ENCODE measurements around the gene SLIT3. TPM values are rescaled to one million over a fixed set of nuclear protein-coding genes. Genes with fewer than 3 reads are reported as not detected.

The SLIT3 gene
- polyA plus RNA-seq, 1 donor: 18.3 TPM

DNA sequence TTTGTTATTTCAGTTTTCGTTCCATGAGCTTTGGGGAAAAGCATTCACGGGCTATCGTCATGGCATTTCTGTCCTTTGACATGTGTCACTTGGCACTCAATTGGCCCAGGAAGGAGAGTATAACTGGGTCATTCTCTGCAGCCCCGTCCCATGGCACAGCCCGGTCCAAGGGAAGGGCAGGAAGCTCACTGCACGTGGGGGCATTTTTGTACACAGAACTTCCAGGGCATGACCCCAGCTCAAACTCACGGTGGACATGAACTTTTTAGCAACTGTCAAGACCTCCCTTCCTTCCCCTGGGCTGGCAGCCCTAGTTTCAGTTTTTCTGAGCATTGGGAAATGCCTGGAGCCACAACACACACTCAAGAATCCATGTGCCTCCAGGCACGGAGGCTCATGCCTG lies 560.1 kb downstream of the SLIT3 start:
- WGBS (ENCODE audit: insufficient coverage, low lambda C conversion rate): 83% methylated on average over 1 of the region's 8 CpGs
- Histone ChIP-seq H3K36me3 (ENCODE audit: control insufficient read depth, insufficient read depth, low read length) (no peaks in the 10 kb centered on the region), H3K9me3 (ENCODE audit: control insufficient read depth, low read depth, low read length) (no peaks in the 10 kb centered on the region), H3K4me1 (ENCODE audit: control insufficient read depth, insufficient read depth, low read length) (no peaks in the 10 kb centered on the region), H3K27ac (ENCODE audit: low read length) (no peak overlapping the region), H3K27me3 (ENCODE audit: control insufficient read depth, insufficient read depth, low read length) (no peaks in the 10 kb centered on the region), H3K4me3 (ENCODE audit: low read length) (no peak overlapping the region)
- no peak for DNase-seq

GRCh38 chr5:168740092-168740800 lies 560.7 kb downstream of the SLIT3 start:
- Histone ChIP-seq H3K4me3 (ENCODE audit: low read length) (no peak overlapping the region), H3K27me3 (ENCODE audit: control insufficient read depth, insufficient read depth, low read length) (no peaks in the 10 kb centered on the region), H3K4me1 (ENCODE audit: control insufficient read depth, insufficient read depth, low read length) (no peaks in the 10 kb centered on the region), H3K9me3 (ENCODE audit: control insufficient read depth, low read depth, low read length) (no peaks in the 10 kb centered on the region), H3K27ac (ENCODE audit: low read length) (no peak overlapping the region), H3K36me3 (ENCODE audit: control insufficient read depth, insufficient read depth, low read length) (no peaks in the 10 kb centered on the region)
- WGBS (ENCODE audit: insufficient coverage, low lambda C conversion rate): 60% methylated on average over 1 of the region's 2 CpGs
- no peak for DNase-seq

DNA sequence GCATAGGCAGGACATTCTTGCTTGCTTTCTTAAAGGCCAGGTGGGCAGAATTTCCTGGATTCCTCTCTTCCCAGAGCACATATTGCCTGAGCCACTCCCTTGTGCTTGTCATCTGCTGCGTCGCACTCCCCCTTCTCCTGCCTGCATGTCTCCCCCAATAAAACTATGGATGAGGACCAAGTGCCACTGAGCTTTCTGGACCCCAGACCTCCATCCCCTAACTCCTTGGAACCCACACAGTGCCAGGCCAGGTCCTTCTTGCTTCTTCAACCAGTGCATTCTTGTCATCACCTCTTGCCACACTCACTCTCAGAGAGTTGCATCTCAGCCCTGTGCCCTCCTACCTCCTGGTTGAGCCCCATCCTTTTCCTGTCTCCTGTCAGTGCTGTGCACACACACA lies 563.9 kb downstream of the SLIT3 start:
- no CpG with 5 or more reads among the region's 2 CpGs for WGBS (ENCODE audit: insufficient coverage, low lambda C conversion rate)
- no peak for DNase-seq
- Histone ChIP-seq H3K36me3 (ENCODE audit: control insufficient read depth, insufficient read depth, low read length) (no peaks in the 10 kb centered on the region), H3K9me3 (ENCODE audit: control insufficient read depth, low read depth, low read length) (no peaks in the 10 kb centered on the region), H3K4me1 (ENCODE audit: control insufficient read depth, insufficient read depth, low read length) (no peaks in the 10 kb centered on the region), H3K27me3 (ENCODE audit: control insufficient read depth, insufficient read depth, low read length) (peaks cover 2% of the 10 kb centered on the region), H3K4me3 (ENCODE audit: low read length) (no peak overlapping the region), H3K27ac (ENCODE audit: low read length) (no peak overlapping the region)

DNA sequence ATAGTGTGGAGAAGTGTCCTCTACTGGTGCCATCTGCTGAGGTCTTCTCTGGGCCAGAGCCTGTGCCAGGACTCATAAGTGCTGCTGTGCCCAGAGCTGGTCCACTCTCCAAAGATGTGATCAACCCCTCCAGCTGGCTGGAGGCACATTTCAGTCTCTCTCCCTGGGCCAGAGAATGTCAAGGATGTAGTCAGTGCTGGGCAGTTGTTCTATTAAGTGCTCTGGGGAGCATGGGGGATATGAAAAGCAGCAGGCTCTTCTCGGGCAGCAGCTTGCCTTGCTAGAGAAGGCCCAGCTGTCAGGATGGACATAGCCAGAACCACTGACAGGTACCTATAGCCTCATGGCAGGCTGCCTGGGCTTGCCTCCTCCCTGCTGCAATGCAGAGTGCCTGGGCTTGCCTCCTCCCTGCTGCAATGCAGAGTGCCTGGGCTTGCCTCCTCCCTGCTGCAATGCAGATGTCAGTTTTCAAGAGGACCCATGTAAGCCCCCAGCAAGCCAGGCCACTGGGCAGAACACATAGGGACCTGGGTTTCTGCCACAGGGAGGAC lies 564.6 kb downstream of the SLIT3 start:
- Histone ChIP-seq H3K36me3 (ENCODE audit: control insufficient read depth, insufficient read depth, low read length) (no peaks in the 10 kb centered on the region), H3K4me1 (ENCODE audit: control insufficient read depth, insufficient read depth, low read length) (no peaks in the 10 kb centered on the region), H3K27ac (ENCODE audit: low read length) (no peak overlapping the region), H3K27me3 (ENCODE audit: control insufficient read depth, insufficient read depth, low read length) (peaks cover 2% of the 10 kb centered on the region), H3K9me3 (ENCODE audit: control insufficient read depth, low read depth, low read length) (no peaks in the 10 kb centered on the region), H3K4me3 (ENCODE audit: low read length) (no peak overlapping the region)
- WGBS (ENCODE audit: insufficient coverage, low lambda C conversion rate): no CpG with 5 or more reads among the region's 1 CpG
- no peak for DNase-seq

DNA sequence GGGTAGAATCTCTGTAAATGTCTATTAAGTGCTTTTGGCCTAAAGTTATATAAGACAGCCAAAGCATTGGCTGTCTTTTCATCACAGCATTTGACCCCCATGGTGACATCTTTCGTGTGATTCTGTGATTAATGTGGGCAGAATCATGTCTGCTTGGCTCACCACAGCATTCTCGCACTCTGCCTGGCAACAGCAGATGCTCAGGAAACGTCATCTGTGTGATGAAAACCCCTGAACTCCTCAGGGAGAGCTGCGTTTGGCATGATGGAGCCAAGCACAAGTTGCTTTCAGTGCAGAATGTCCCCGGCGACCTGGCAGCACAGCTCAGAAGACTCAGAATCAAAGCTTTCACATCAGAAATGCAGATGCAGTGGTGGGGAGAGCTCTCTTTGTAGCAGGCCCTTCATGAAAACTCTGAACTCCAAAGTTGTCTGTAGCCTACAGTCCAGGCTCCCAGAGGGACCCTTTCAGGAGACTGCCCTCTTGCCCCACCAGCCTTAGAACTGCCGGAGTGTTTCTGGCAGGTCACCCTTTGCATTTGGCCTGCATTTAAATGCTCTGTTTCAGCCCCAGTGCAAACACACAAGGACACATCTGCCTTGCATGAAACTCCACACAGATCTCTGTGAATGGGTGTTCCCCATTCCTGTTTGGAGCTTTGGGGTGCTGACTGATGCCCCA lies 566.2 kb downstream of the SLIT3 start:
- H3K4me3 ChIP-seq (ENCODE audit: low read length): no peak overlapping the region
- no peak for DNase-seq
- H3K27ac ChIP-seq (ENCODE audit: low read length): no peak overlapping the region
- H3K36me3 ChIP-seq (ENCODE audit: control insufficient read depth, insufficient read depth, low read length): no peaks in the 10 kb centered on the region
- WGBS (ENCODE audit: insufficient coverage, low lambda C conversion rate): no CpG with 5 or more reads among the region's 7 CpGs
- no peaks in the 10 kb centered on the region for H3K4me1 ChIP-seq (ENCODE audit: control insufficient read depth, insufficient read depth, low read length)
- H3K27me3 ChIP-seq (ENCODE audit: control insufficient read depth, insufficient read depth, low read length): peaks cover 2% of the 10 kb centered on the region
- H3K9me3 ChIP-seq (ENCODE audit: control insufficient read depth, low read depth, low read length): peaks cover 1% of the 10 kb centered on the region

DNA sequence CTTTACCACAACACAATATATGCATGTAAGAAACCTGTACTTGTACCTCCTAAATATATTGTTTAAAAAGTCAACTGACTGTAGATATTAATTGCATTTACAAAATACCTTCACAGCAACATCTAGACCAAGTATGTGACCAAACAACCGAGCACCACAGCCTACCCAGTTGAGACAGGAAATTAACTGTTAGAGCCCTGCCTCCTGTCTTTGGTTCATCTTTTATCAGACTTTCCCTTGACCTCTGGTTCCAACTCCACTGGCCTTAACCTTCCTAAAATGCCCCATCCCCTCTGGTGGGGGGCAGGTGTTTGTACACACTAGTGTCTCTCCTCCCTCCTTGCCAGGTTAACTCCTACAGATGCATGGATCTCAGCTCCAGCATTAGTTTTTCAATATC lies 566.8 kb downstream of the SLIT3 start:
- H3K27me3 ChIP-seq (ENCODE audit: control insufficient read depth, insufficient read depth, low read length): peaks cover 2% of the 10 kb centered on the region
- DNase-seq: no peak
- no peak overlapping the region for H3K27ac ChIP-seq (ENCODE audit: low read length)
- no CpG with 5 or more reads among the region's 1 CpG for WGBS (ENCODE audit: insufficient coverage, low lambda C conversion rate)
- peaks cover 5% of the 10 kb centered on the region for H3K9me3 ChIP-seq (ENCODE audit: control insufficient read depth, low read depth, low read length)
- H3K4me3 ChIP-seq (ENCODE audit: low read length): no peak overlapping the region
- H3K4me1 ChIP-seq (ENCODE audit: control insufficient read depth, insufficient read depth, low read length): no peaks in the 10 kb centered on the region
- H3K36me3 ChIP-seq (ENCODE audit: control insufficient read depth, insufficient read depth, low read length): no peaks in the 10 kb centered on the region

GRCh38 chr5:168728546-168729211 lies 572.3 kb downstream of the SLIT3 start:
- Histone ChIP-seq H3K4me1 (ENCODE audit: control insufficient read depth, insufficient read depth, low read length) (no peaks in the 10 kb centered on the region), H3K4me3 (ENCODE audit: low read length) (no peak overlapping the region), H3K36me3 (ENCODE audit: control insufficient read depth, insufficient read depth, low read length) (no peaks in the 10 kb centered on the region), H3K27me3 (ENCODE audit: control insufficient read depth, insufficient read depth, low read length) (peaks cover 2% of the 10 kb centered on the region), H3K27ac (ENCODE audit: low read length) (no peak overlapping the region), H3K9me3 (ENCODE audit: control insufficient read depth, low read depth, low read length) (peaks cover 13% of the 10 kb centered on the region)
- DNase-seq: no peak
- no CpG with 5 or more reads among the region's 1 CpG for WGBS (ENCODE audit: insufficient coverage, low lambda C conversion rate)

DNA sequence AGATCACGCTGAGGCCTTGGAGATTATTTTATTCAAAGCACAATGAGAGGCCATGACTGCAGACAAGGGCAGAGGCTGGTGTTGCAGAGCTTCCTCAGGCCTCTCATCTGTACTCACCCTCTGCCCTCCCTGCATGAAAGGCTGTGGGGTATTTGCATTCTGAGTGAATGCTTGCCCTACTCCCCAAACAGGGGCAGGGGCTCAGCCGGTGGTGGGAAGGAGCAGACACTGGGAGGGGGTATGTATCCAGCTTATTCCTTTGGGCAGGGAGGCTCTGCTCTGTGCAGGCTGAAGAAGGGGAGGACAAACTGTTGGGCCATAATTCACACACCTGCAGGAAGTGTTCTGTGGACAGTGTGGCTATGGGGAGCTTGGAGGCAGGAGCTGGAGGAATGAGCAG lies 573.4 kb downstream of the SLIT3 start:
- Histone ChIP-seq H3K9me3 (ENCODE audit: control insufficient read depth, low read depth, low read length) (peaks cover 13% of the 10 kb centered on the region), H3K27ac (ENCODE audit: low read length) (no peak overlapping the region), H3K36me3 (ENCODE audit: control insufficient read depth, insufficient read depth, low read length) (no peaks in the 10 kb centered on the region), H3K4me1 (ENCODE audit: control insufficient read depth, insufficient read depth, low read length) (no peaks in the 10 kb centered on the region), H3K4me3 (ENCODE audit: low read length) (no peak overlapping the region), H3K27me3 (ENCODE audit: control insufficient read depth, insufficient read depth, low read length) (peaks cover 2% of the 10 kb centered on the region)
- no peak for DNase-seq
- no CpG with 5 or more reads among the region's 2 CpGs for WGBS (ENCODE audit: insufficient coverage, low lambda C conversion rate)

DNA sequence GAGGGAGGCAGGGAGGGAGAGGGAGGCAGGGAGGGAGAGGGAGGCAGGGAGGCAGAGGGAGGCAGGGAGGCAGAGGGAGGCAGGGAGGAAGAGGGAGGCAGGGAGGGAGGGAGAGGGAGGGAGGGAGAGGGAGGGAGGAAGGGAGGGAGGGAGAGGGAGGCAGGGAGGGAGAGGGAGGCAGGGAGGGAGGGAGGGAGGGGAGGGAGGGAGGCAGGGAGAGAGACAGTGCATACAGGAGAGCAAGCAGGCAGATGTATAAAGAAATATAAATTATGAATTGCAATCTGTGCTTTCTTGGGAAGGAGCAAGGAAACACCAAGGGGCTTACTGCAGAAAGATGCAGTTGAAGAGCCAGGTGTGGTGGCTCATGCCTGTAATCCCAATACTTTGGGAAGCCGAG lies 574.6 kb downstream of the SLIT3 start:
- H3K36me3 ChIP-seq (ENCODE audit: control insufficient read depth, insufficient read depth, low read length): no peaks in the 10 kb centered on the region
- no peak for DNase-seq
- no peak overlapping the region for H3K27ac ChIP-seq (ENCODE audit: low read length)
- WGBS (ENCODE audit: insufficient coverage, low lambda C conversion rate): no CpG with 5 or more reads among the region's 1 CpG
- no peaks in the 10 kb centered on the region for H3K4me1 ChIP-seq (ENCODE audit: control insufficient read depth, insufficient read depth, low read length)
- H3K27me3 ChIP-seq (ENCODE audit: control insufficient read depth, insufficient read depth, low read length): peaks cover 2% of the 10 kb centered on the region
- peaks cover 13% of the 10 kb centered on the region for H3K9me3 ChIP-seq (ENCODE audit: control insufficient read depth, low read depth, low read length)
- no peak overlapping the region for H3K4me3 ChIP-seq (ENCODE audit: low read length)

GRCh38 chr5:168724227-168724626 lies 576.7 kb downstream of the SLIT3 start:
- H3K36me3 ChIP-seq (ENCODE audit: control insufficient read depth, insufficient read depth, low read length): no peaks in the 10 kb centered on the region
- H3K27me3 ChIP-seq (ENCODE audit: control insufficient read depth, insufficient read depth, low read length): peaks cover 2% of the 10 kb centered on the region
- H3K27ac ChIP-seq (ENCODE audit: low read length): no peak overlapping the region
- WGBS (ENCODE audit: insufficient coverage, low lambda C conversion rate): no CpG with 5 or more reads among the region's 5 CpGs
- no peaks in the 10 kb centered on the region for H3K4me1 ChIP-seq (ENCODE audit: control insufficient read depth, insufficient read depth, low read length)
- H3K4me3 ChIP-seq (ENCODE audit: low read length): no peak overlapping the region
- H3K9me3 ChIP-seq (ENCODE audit: control insufficient read depth, low read depth, low read length): peaks cover 8% of the 10 kb centered on the region
- DNase-seq: no peak

Measured in large intestine (tissue), 3 donors.